HK-2 (cell line): ENCODE measurements around the gene NPHP4.

Source experiments
- DNase-seq: peaks from one replicate; pipeline ENCODE4 v3.0.0-alpha.2; 2018; ENCODE audit not compliant: unreplicated experiment

The NPHP4 gene

GRCh38 chr1:5831600-5832335, 160.5 kb downstream of the NPHP4 start:
- DNase-seq, result no peak

- no peak for DNase-seq
These were observed 161.2 kb downstream of the NPHP4 start for GRCh38 chr1:5830771-5831599.

GRCh38 chr1:5829414-5829813, 162.8 kb downstream of the NPHP4 start:
- DNase-seq, result no peak

- no peak for DNase-seq
These were observed 163.8 kb downstream of the NPHP4 start for GRCh38 chr1:5828308-5828935.

GRCh38 chr1:5827516-5827915, 164.7 kb downstream of the NPHP4 start:
- no peak for DNase-seq

- no peak for DNase-seq
These were observed 165.6 kb downstream of the NPHP4 start for GRCh38 chr1:5826601-5827000.

- no peak for DNase-seq
These were observed 169.5 kb downstream of the NPHP4 start for GRCh38 chr1:5822726-5823125.

GRCh38 chr1:5822266-5822665, 170.0 kb downstream of the NPHP4 start:
- DNase-seq, result no peak

GRCh38 chr1:5821540-5822176, 170.6 kb downstream of the NPHP4 start:
- no peak for DNase-seq

GRCh38 chr1:5820026-5820421, 172.2 kb downstream of the NPHP4 start:
- DNase-seq, result no peak

GRCh38 chr1:5819391-5820025, 172.7 kb downstream of the NPHP4 start:
- no peak for DNase-seq

GRCh38 chr1:5818755-5819154, 173.5 kb downstream of the NPHP4 start:
- DNase-seq, result no peak

GRCh38 chr1:5815716-5816115, 176.5 kb downstream of the NPHP4 start:
- DNase-seq, result no peak

GRCh38 chr1:5815211-5815610, 177.0 kb downstream of the NPHP4 start:
- DNase-seq, result no peak

- DNase-seq, result no peak
These were observed 178.1 kb downstream of the NPHP4 start for GRCh38 chr1:5814046-5814619.

GRCh38 chr1:5813480-5813879, 178.7 kb downstream of the NPHP4 start:
- DNase-seq, result no peak
